GM23338 (cell line): ENCODE measurements around the gene BMPR1B. TPM values are rescaled to one million over a fixed set of nuclear protein-coding genes. Genes with fewer than 3 reads are reported as not detected.

Source experiments
- ATAC-seq: fragments of 200-7000 bp; cut with Tn5 transposase; 3 replicates; pipeline ENCODE4 v1.9.1; 2020
- DNase-seq: peaks from one replicate; pipeline ENCODE4 v3.0.0-alpha.2; 2015; ENCODE audit warnings: low spot score
- H2AFZ ChIP-seq: fragments of 200-600 bp; sonication (generic); 2 replicates; pipeline ENCODE4 v1.8.0; 2016; ENCODE audit warnings: antibody characterized with exemption, mild to moderate bottlenecking, moderate library complexity
- H3F3A ChIP-seq: fragments of 200-600 bp; sonication (generic); replicated peaks from 2 replicates; pipeline ENCODE4 v1.8.0; 2017; ENCODE audit warnings: antibody characterized with exemption, mixed run types, low read depth
- H3K27ac ChIP-seq: fragments of 200-600 bp; sonication (generic); 2 replicates; pipeline ENCODE4 v1.6.1; 2016; ENCODE audit warnings: low read depth
- H3K27me3 ChIP-seq: fragments of 200-600 bp; sonication (generic); 2 replicates; pipeline ENCODE4 v1.8.0; 2016; ENCODE audit warnings: mild to moderate bottlenecking, mixed run types, moderate library complexity; ENCODE audit not compliant: insufficient read depth
- H3K36me3 ChIP-seq: fragments of 200-600 bp; sonication (generic); 2 replicates; pipeline ENCODE4 v1.8.0; 2016; ENCODE audit warnings: mild to moderate bottlenecking; ENCODE audit not compliant: insufficient read depth
- H3K4me1 ChIP-seq: fragments of 200-600 bp; sonication (generic); 2 replicates; pipeline ENCODE4 v1.8.0; 2016; ENCODE audit warnings: mild to moderate bottlenecking, moderate library complexity; ENCODE audit not compliant: insufficient read depth
- H3K4me2 ChIP-seq: fragments of 200-600 bp; sonication (generic); 2 replicates; pipeline ENCODE4 v1.7.1; 2017; ENCODE audit warnings: mixed run types
- H3K4me3 ChIP-seq: fragments of 200-600 bp; sonication (generic); 2 replicates; pipeline ENCODE4 v1.6.1; 2016; ENCODE audit warnings: mixed run types
- H3K79me2 ChIP-seq: fragments of 200-600 bp; sonication (generic); replicated peaks from 2 replicates; pipeline ENCODE4 v1.8.0; 2017; ENCODE audit warnings: mild to moderate bottlenecking; ENCODE audit not compliant: insufficient read depth
- H3K9me2 ChIP-seq: fragments of 200-600 bp; sonication (generic); 2 replicates; pipeline ENCODE4 v1.8.0; 2017; ENCODE audit not compliant: insufficient read depth
- H4K20me1 ChIP-seq: fragments of 200-600 bp; sonication (generic); replicated peaks from 2 replicates; pipeline ENCODE4 v1.8.0; 2017; ENCODE audit warnings: mild to moderate bottlenecking; ENCODE audit not compliant: insufficient read depth
- H3K27ac Mint-ChIP-seq: 2 replicates; pipeline ENCODE4 v1.8.0; 2020; ENCODE audit warnings: inconsistent platforms, mild to moderate bottlenecking, moderate library complexity, mixed read lengths
- H3K27me3 Mint-ChIP-seq: 3 replicates; pipeline ENCODE4 v1.8.0; 2022; ENCODE audit warnings: low read depth, mild to moderate bottlenecking, moderate library complexity, mixed read lengths, inconsistent platforms; ENCODE audit not compliant: insufficient read depth, poor library complexity
- H3K36me3 Mint-ChIP-seq: 3 replicates; pipeline ENCODE4 v1.8.0; 2021; ENCODE audit warnings: low read depth, mild to moderate bottlenecking, inconsistent platforms, moderate library complexity, mixed read lengths
- H3K4me1 Mint-ChIP-seq: 3 replicates; pipeline ENCODE4 v1.8.0; 2020; ENCODE audit warnings: mild to moderate bottlenecking, inconsistent platforms, mixed read lengths
- H3K4me3 Mint-ChIP-seq: 3 replicates; pipeline ENCODE4 v1.8.0; 2021; ENCODE audit warnings: moderate library complexity, mild to moderate bottlenecking, inconsistent platforms, mixed read lengths
- H3K9me3 Mint-ChIP-seq: 3 replicates; pipeline ENCODE4 v1.8.0; 2020; ENCODE audit warnings: moderate library complexity, mild to moderate bottlenecking, inconsistent platforms, mixed read lengths
- CREB1 ChIP-seq: fragments of 250-450 bp; sonication (Bioruptor Pico); IDR thresholded peaks from 2 replicates; pipeline ENCODE4 v1.5.0; 2020; ENCODE audit warnings: low read depth, mild to moderate bottlenecking, moderate library complexity
- EZH2 ChIP-seq: fragments of 200-600 bp; sonication (generic); IDR thresholded peaks from one replicate; pipeline ENCODE4 v1.8.0; 2017; ENCODE audit warnings: antibody characterized with exemption, mild to moderate bottlenecking, low read depth; ENCODE audit not compliant: unreplicated experiment
- EZH2phosphoT487 ChIP-seq: fragments of 200-600 bp; sonication (generic); IDR thresholded peaks from one replicate; pipeline ENCODE4 v1.8.1; 2018; ENCODE audit warnings: antibody characterized with exemption; ENCODE audit not compliant: unreplicated experiment
- NANOG ChIP-seq: IDR thresholded peaks from 2 replicates; pipeline ENCODE4 v1.6.1; 2016; ENCODE audit warnings: antibody characterized with exemption, borderline replicate concordance
- POLR2AphosphoS5 ChIP-seq: IDR thresholded peaks from 2 replicates; pipeline ENCODE4 v1.6.1; 2016; ENCODE audit warnings: antibody characterized with exemption, low read depth
- REST ChIP-seq: IDR thresholded peaks from one replicate; pipeline ENCODE4 v1.6.1; 2018; ENCODE audit warnings: antibody characterized with exemption; ENCODE audit not compliant: unreplicated experiment
- STAT1 ChIP-seq: IDR thresholded peaks from one replicate; pipeline ENCODE4 v1.6.1; 2016; ENCODE audit warnings: antibody characterized with exemption; ENCODE audit not compliant: unreplicated experiment
- ZNF114 ChIP-seq: fragments of 250-450 bp; sonication (Bioruptor Pico); IDR thresholded peaks from 2 replicates; pipeline ENCODE4 v1.5.0; 2020; ENCODE audit warnings: mild to moderate bottlenecking, moderate library complexity
- ZNF462 ChIP-seq: fragments of 250-450 bp; sonication (Bioruptor Pico); IDR thresholded peaks from 2 replicates; pipeline ENCODE4 v1.5.0; 2020; ENCODE audit warnings: mild to moderate bottlenecking, moderate library complexity
- polyA plus RNA-seq: library from polyadenylated mRNA; unstranded; fragments of >200 nt; fragmentation: Nextera tagmentation; extraction: Ambion mirVana; gene quantifications from 2 replicates; pipeline ENCODE4 v1.2.1, GENCODE V29; 2016
- total RNA-seq: library from RNA; depleted of rRNA; stranded (reverse); fragments of >200 nt; shearing (Covaris generic); gene quantifications from 2 replicates; pipeline ENCODE4 v1.2.3, GENCODE V29; 2014
- TF ChIP-seq, protein P1 (sequence below), 2 experiments: fragments of 200-600 bp in 1 of 2; sonication (generic) in 1 of 2; conservative IDR thresholded peaks; 2 replicates each; pipeline versions ENCODE4 v1.5.1 to v1.6.1; 2016 to 2017; ENCODE audit warnings: antibody characterized with exemption in 2 of 2, low read depth in 2 of 2, mild to moderate bottlenecking in 2 of 2, moderate library complexity in 1 of 2

Gene BMPR1B
- total and polyA plus RNA-seq, 2 experiments from 2014 or later, result 0.48 to 1.0 TPM

DNA sequence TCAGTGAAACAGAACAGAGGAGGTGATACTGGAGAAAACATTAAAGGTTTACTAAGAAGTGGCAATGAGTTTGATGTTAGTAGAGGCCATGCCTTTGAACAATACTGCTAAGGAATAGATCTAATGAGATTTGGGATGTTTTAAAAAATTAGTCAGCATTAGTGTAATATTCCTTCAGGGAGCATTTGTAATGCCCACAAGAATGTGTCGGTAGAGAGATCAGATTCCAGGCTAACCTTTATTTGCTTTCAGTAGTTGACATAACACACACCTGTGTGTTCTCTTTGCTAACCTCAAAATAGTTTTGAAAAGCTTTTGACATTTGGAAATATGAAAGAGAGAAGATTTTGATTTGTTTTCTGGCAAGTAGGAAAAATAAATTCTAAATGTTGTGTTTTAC is 328.8 kb downstream of the BMPR1B start:
- no peak overlapping the region for H3K4me2 ChIP-seq
- H3K4me1 Mint-ChIP-seq, result peaks cover 3% of the 10 kb centered on the region; the same call in 2 of the 3 replicates

More for the DNA sequence above, 328.8 kb downstream of the BMPR1B start:
- Histone ChIP-seq H3K9me2 (no peaks in the 10 kb centered on the region), H3K4me1 (no peaks in the 10 kb centered on the region), H3K79me2 (no peaks in the 10 kb centered on the region), H3K27me3 (no peaks in the 10 kb centered on the region), H3F3A (no peaks in the 10 kb centered on the region), H3K4me3 (no peak overlapping the region), H3K27ac (no peak overlapping the region), H4K20me1 (no peaks in the 10 kb centered on the region), H3K36me3 (no peaks in the 10 kb centered on the region), H2AFZ (no peak overlapping the region)
- H3K9me3 Mint-ChIP-seq, result no peaks in the 10 kb centered on the region
- no peak for TF ChIP-seq POLR2AphosphoS5
- no peak for TF ChIP-seq STAT1
- no peak for TF ChIP-seq REST
- TF ChIP-seq EZH2, result no peak
- TF ChIP-seq, protein P1, sequence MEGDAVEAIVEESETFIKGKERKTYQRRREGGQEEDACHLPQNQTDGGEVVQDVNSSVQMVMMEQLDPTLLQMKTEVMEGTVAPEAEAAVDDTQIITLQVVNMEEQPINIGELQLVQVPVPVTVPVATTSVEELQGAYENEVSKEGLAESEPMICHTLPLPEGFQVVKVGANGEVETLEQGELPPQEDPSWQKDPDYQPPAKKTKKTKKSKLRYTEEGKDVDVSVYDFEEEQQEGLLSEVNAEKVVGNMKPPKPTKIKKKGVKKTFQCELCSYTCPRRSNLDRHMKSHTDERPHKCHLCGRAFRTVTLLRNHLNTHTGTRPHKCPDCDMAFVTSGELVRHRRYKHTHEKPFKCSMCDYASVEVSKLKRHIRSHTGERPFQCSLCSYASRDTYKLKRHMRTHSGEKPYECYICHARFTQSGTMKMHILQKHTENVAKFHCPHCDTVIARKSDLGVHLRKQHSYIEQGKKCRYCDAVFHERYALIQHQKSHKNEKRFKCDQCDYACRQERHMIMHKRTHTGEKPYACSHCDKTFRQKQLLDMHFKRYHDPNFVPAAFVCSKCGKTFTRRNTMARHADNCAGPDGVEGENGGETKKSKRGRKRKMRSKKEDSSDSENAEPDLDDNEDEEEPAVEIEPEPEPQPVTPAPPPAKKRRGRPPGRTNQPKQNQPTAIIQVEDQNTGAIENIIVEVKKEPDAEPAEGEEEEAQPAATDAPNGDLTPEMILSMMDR (conservative IDR thresholded peaks at IDR 0.05; ENCODE audit: low read depth in 2 of 2), result no peak
- TF ChIP-seq ZNF114 (CRISPR knock-in tag), result no peak
- TF ChIP-seq NANOG, result no peak
- no peak for TF ChIP-seq CREB1
- TF ChIP-seq ZNF462 (CRISPR knock-in tag), result no peak
- no peak for TF ChIP-seq EZH2phosphoT487
- H3K36me3 Mint-ChIP-seq, result no peaks in the 10 kb centered on the region
- no peak overlapping the region for H3K4me3 Mint-ChIP-seq
- H3K27ac Mint-ChIP-seq, result no peak overlapping the region
- no peak for ATAC-seq
- no peaks in the 10 kb centered on the region for H3K27me3 Mint-ChIP-seq
- no peak for DNase-seq
